AG04450 (cell line): ENCODE data around the gene RFX4. TPM values are rescaled to one million over a fixed set of nuclear protein-coding genes. Genes with fewer than 3 reads are reported as not detected.
A peak's percentile ranks its signal among the peaks of the same experiment; 100 is the strongest.

Experiments
- CTCF ChIA-PET: fragments of 300-600, 350-600 bp; formaldehyde crosslinking; extraction: SDS; loops from one replicate; lab custom pipeline; 2022; ENCODE audit warnings: antibody characterized with exemption, inconsistent platforms; lab: Charles Lee
- POLR2A ChIA-PET: fragments of 350-600 bp; formaldehyde crosslinking; extraction: SDS; loops from one replicate; lab custom pipeline; 2021; ENCODE audit warnings: antibody characterized with exemption, inconsistent platforms; lab: Yijun Ruan, JAX
- DNase-seq: peaks from one replicate; pipeline ENCODE4 v3.0.0-alpha.2; 2011; ENCODE audit warnings: low read depth, low spot score
- H3K27ac ChIP-seq: one replicate; pipeline ENCODE4 v1.5.1; 2012; ENCODE audit warnings: low read depth, low read length, control low read depth
- H3K27me3 ChIP-seq: one replicate; pipeline ENCODE4 v1.6.0; 2012; ENCODE audit warnings: low read length; ENCODE audit not compliant: control insufficient read depth, insufficient read depth
- H3K4me3 ChIP-seq: 2 replicates; pipeline ENCODE4 v1.5.1; 2011; ENCODE audit warnings: mild to moderate bottlenecking, low read depth, low read length, control low read depth
- H3K9me3 ChIP-seq: 2 replicates; pipeline ENCODE4 v1.5.1; 2012; ENCODE audit warnings: low read length; ENCODE audit not compliant: control insufficient read depth, insufficient read depth
- polyA plus RNA-seq: library from polyadenylated mRNA; depleted of rRNA; stranded (reverse); fragments of >200 nt; gene quantifications from 2 replicates; pipeline ENCODE4 v1.2.3, GENCODE V29; 2011
- TF ChIP-seq, protein P1 (sequence below): IDR thresholded peaks from 2 replicates; pipeline ENCODE4 v1.5.1; 2011; ENCODE audit warnings: low read depth, low read length, control low read depth, inconsistent platforms

Gene RFX4
- polyA plus RNA-seq, 1 experiment: not detected

DNA sequence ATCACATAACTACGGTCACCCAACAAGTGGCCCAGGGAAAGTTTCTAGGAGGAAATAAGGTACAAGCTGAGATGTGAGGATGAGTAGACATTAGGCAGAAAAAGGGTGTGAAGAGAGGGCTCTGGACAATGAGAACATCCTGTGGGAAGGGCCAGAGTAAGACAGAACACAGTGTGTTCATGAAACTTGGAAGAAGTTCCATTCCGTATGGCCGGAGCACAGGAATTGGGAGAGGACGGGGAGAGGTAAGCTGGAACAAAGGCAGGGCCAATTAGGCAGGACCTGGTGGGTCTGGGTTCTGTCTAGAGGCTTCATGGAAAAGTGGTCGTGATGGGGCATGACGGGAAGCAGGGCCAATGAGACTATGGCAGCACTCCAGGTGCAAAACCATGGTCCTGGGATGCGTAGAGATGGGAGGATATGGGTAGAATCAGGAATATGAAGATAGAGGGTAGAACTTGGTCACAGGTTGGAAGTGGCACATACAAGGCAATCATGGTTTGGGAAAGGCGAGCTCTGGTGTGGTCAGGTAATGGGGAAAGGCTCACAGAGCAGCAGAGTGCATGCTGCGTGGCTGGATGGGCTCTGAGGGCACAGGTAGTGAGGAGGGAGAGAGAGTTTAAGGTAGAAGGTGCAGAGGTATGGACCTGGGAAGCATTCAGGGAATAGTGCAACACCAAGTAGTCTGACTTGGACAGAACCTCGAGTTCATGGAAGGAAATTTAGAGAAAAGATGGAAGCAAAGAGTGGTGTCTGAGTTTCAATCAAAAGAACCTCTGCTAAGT lies 93.0 kb downstream of the RFX4 start:
- ChIA-PET POLR2A (no interaction called here), CTCF (no interaction called here)
- TF ChIP-seq, protein P1, sequence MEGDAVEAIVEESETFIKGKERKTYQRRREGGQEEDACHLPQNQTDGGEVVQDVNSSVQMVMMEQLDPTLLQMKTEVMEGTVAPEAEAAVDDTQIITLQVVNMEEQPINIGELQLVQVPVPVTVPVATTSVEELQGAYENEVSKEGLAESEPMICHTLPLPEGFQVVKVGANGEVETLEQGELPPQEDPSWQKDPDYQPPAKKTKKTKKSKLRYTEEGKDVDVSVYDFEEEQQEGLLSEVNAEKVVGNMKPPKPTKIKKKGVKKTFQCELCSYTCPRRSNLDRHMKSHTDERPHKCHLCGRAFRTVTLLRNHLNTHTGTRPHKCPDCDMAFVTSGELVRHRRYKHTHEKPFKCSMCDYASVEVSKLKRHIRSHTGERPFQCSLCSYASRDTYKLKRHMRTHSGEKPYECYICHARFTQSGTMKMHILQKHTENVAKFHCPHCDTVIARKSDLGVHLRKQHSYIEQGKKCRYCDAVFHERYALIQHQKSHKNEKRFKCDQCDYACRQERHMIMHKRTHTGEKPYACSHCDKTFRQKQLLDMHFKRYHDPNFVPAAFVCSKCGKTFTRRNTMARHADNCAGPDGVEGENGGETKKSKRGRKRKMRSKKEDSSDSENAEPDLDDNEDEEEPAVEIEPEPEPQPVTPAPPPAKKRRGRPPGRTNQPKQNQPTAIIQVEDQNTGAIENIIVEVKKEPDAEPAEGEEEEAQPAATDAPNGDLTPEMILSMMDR: no peak
- Histone ChIP-seq H3K27ac (no peak overlapping the region), H3K4me3 (no peak overlapping the region), H3K27me3 (peaks cover 15% of the 10 kb centered on the region), H3K9me3 (no peaks in the 10 kb centered on the region; the same call in 1 of the 2 replicates)
- DNase-seq: no peak

DNA sequence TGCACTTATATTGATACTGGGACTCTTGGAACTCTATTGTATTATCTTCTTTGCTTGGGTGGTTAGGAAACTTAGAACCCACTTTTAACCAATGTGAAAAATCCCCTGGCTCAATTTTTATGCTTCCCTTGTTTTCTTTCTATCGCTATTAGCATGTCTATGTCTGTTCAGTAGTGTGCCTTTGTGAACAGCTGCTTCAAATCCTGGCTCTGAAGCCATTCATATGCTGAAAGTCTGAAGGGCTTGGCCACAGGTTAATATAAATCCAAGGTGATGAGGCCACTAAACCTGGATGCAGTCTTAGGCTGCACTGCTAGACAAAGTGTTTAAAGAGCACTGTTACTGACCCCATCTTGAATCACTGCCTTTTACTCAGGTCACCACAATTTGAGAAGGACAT lies 96.8 kb downstream of the RFX4 start:
- ChIA-PET POLR2A (no interaction called here), CTCF (no interaction called here)
- H3K27ac ChIP-seq: no peak overlapping the region
- H3K27me3 ChIP-seq: no peaks in the 10 kb centered on the region
- H3K4me3 ChIP-seq: no peak overlapping the region
- DNase-seq: no peak
- TF ChIP-seq, protein P1: no peak
- no peaks in the 10 kb centered on the region for H3K9me3 ChIP-seq

DNA sequence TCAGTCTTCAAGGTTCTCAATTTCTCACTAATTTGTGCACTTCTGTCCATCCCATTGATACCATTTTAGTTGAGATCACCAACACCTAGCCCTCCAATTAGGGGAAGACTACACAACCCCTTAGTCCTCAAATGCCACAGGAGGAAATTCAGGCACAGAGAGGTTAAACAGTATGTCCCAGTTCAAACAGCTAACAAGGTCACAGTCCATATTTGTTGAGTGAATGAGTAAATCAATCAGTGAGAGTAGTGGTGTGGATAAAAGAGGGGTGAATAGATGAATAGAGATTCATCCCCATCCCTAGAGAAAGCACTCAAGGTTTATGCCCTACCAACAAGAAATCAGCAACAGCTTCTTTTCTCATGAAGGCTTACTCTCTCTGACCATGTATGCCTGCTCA lies 97.5 kb downstream of the RFX4 start:
- ChIA-PET CTCF (no interaction called here), POLR2A (no interaction called here)
- H3K27ac ChIP-seq: no peak overlapping the region

DNA sequence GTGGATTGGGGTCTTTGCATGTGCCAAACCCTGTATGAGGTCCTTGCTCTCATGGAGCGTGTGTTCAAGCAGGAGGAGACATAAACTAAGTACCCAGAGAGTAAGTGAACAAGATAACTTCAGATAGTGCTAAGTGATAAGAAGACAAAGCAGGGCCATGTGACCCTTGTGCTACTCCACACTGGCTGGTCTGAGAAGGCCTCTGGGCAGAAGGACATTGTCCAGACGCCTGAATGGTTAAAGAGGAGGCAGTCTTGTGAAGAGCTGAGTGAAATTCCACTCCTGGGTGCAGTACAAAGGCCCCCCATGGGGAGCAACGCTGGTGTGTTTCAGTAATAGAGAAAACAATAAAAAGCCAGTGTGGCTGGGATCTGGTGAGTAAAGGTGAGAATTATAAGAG lies 98.4 kb downstream of the RFX4 start:
- no peak overlapping the region for H3K4me3 ChIP-seq
- no peak for DNase-seq
- H3K27ac ChIP-seq: no peak overlapping the region
- TF ChIP-seq, protein P1: no peak
- ChIA-PET POLR2A (no interaction called here), CTCF (no interaction called here)
- H3K27me3 ChIP-seq: peaks cover 2% of the 10 kb centered on the region
- no peaks in the 10 kb centered on the region for H3K9me3 ChIP-seq

More for the DNA sequence above, 97.5 kb downstream of the RFX4 start:
- TF ChIP-seq, protein P1: no peak
- DNase-seq: no peak
- Histone ChIP-seq H3K4me3 (no peak overlapping the region), H3K9me3 (no peaks in the 10 kb centered on the region), H3K27me3 (peaks cover 2% of the 10 kb centered on the region)

DNA sequence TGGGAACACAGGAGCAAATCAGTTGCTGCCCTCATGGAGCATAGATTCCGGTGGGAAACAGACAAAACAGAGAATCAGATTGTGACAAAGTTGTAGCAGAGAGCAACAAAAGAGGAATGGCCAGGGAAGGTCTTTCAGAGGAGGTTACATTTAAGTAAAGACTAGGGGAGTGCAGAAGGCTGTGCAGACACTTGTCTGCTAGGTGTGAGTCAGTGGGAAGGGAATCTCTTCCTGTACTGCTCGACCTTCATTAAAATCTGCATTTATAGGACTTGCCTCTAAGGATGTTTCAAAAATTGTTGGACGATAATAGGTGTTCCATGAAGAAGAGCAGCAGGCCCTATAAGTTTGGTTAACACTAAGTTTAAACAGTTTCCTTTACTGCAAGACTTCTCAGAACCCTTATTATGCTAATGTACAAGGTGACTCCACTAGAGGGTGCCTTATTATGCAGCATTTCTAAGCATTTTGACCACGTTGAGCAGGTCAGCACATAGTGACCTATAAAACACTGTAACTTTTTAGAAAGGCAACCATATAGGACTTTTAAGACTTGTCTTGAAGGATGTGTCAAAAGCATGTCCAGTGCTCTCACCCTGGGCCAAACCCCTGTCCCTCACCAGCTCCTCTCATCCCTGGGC lies 99.9 kb downstream of the RFX4 start:
- DNase-seq: no peak
- Histone ChIP-seq H3K4me3 (no peak overlapping the region), H3K9me3 (no peaks in the 10 kb centered on the region), H3K27ac (no peak overlapping the region), H3K27me3 (peaks cover 2% of the 10 kb centered on the region)
- TF ChIP-seq, protein P1: peak; percentile 39
- ChIA-PET CTCF (interaction anchor here (0.7 to 2.3 kb wide), 4 partner anchors 24 to 237 kb away, joined by 3 to 11 read pairs (median 6); no protein-coding TSS in a partner anchor), POLR2A (no interaction called here)
